Activated B cell treated with CpG ODN at 0.5 μM for 24 hours (primary cell): ENCODE results near the gene MALRD1. TPM values are rescaled to one million over a fixed set of nuclear protein-coding genes. Genes with fewer than 3 reads are reported as not detected.

Source experiments
- ATAC-seq: fragments of 200-7000 bp; cut with Tn5 transposase; one replicate; pipeline ENCODE4 v1.10.0; 2021; ENCODE audit warnings: low read depth, mild to moderate bottlenecking, moderate library complexity
- CTCF ChIA-PET: fragments of 350-600 bp; sonication (Branson Sonifier 250); formaldehyde crosslinking; loops from one replicate; lab custom pipeline; 2021; ENCODE audit warnings: antibody characterized with exemption; lab: Charles Lee
- POLR2A ChIA-PET: fragments of 350-600 bp; sonication (Branson Sonifier 250); formaldehyde crosslinking; loops from one replicate; lab custom pipeline; 2021; ENCODE audit warnings: antibody characterized with exemption; lab: Charles Lee
- DNase-seq: peaks from one replicate; pipeline ENCODE4 v3.0.0; 2022
- H3K27ac Mint-ChIP-seq: one replicate; pipeline ENCODE4 v1.8.0; 2020; ENCODE audit warnings: mixed read lengths
- H3K27me3 Mint-ChIP-seq: one replicate; pipeline ENCODE4 v1.8.0; 2021; ENCODE audit warnings: mixed read lengths
- H3K36me3 Mint-ChIP-seq: one replicate; pipeline ENCODE4 v1.8.0; 2021; ENCODE audit warnings: low read depth, mixed read lengths
- H3K4me1 Mint-ChIP-seq: one replicate; pipeline ENCODE4 v1.8.0; 2021; ENCODE audit warnings: mixed read lengths
- H3K4me3 Mint-ChIP-seq: one replicate; pipeline ENCODE4 v1.8.0; 2020; ENCODE audit warnings: mild to moderate bottlenecking, mixed read lengths
- H3K9me3 Mint-ChIP-seq: one replicate; pipeline ENCODE4 v1.8.0; 2020; ENCODE audit warnings: mixed read lengths
- CTCF ChIP-seq: fragments of 200-600 bp; IDR thresholded peaks from one replicate; pipeline ENCODE4 v1.8.0; 2022; ENCODE audit warnings: antibody characterized with exemption, mild to moderate bottlenecking
- intact Hi-C: fragments of 100-400 bp; cut with micrococcal nuclease; formaldehyde crosslinking; loops from one replicate; pipeline ENCODE4 v1.15.1; 2024
- total RNA-seq: library from RNA; stranded (reverse); gene quantifications from 2 replicates; pipeline ENCODE4 v1.2.3, GENCODE V29; 2022

MALRD1 gene
- total RNA-seq, 1 donor from 2014 or later, result not detected

DNA sequence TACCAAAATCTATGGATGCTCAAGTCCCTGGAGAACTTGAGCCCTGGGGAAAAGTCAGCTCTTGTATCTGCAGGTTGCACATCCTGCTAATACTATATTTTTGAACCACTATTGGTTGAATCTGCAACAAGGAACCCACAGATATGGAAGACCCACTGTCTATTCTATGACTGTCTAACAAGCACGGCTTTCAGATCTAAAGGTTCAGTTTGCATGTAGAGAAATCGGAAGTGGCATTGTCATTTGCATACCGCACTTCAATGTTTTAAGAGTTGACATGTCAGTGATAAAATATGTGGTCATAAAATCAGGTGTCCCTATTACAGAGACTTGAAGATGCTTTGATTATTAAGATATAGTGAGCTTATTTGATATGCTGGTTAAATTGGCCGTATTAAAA lies 95.6 kb downstream of the MALRD1 start:
- ChIA-PET POLR2A (no interaction called here), CTCF (no interaction called here)
- intact Hi-C loops, result no loop called here
- Mint-ChIP-seq H3K4me3 (no peak overlapping the region), H3K36me3 (no peaks in the 10 kb centered on the region), H3K4me1 (no peaks in the 10 kb centered on the region), H3K27me3 (no peaks in the 10 kb centered on the region), H3K9me3 (peaks cover 8% of the 10 kb centered on the region), H3K27ac (no peak overlapping the region)
- ATAC-seq, result no peak
- no peak for DNase-seq
- no peak for TF ChIP-seq CTCF

- Mint-ChIP-seq H3K36me3 (no peaks in the 10 kb centered on the region), H3K27ac (no peak overlapping the region)
- CTCF ChIA-PET, result no interaction called here
These were observed 105.8 kb downstream of the MALRD1 start for GRCh38 chr10:19154375-19154774.

DNA sequence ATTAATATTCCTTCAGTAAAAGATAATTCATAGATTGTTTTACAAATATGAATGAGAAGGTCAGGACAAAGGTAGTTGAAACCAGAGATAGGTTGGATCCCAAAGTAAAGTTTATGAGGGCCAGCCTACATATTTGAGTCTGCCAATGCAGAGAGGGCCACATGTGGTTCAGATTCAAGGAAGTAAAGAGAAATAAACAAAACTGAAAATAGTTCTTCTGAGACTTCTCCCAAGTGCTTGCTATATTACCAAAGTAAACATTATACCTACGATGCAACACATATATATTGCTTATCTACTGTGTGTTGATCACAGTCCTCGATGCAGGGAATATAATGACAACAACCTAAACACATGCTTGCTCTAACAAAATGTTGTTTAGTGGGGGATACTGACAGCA lies 109.8 kb downstream of the MALRD1 start:
- ChIA-PET CTCF (no interaction called here), POLR2A (no interaction called here)
- Mint-ChIP-seq H3K4me3 (no peak overlapping the region), H3K27me3 (no peaks in the 10 kb centered on the region), H3K9me3 (peaks cover 2% of the 10 kb centered on the region), H3K27ac (no peak overlapping the region), H3K4me1 (no peaks in the 10 kb centered on the region), H3K36me3 (no peaks in the 10 kb centered on the region)
- no peak for TF ChIP-seq CTCF
- intact Hi-C loops, result no loop called here
- DNase-seq (no peak), ATAC-seq (no peak)

More at GRCh38 chr10:19154375-19154774, 105.8 kb downstream of the MALRD1 start:
- TF ChIP-seq CTCF, result no peak
- Mint-ChIP-seq H3K27me3 (no peaks in the 10 kb centered on the region), H3K9me3 (peaks cover 2% of the 10 kb centered on the region), H3K4me1 (no peaks in the 10 kb centered on the region), H3K4me3 (no peak overlapping the region)
- intact Hi-C loops, result no loop called here
- ATAC-seq (no peak), DNase-seq (no peak)
- POLR2A ChIA-PET, result interaction anchor here (0.6 kb wide), 1 partner anchor 63 kb away, joined by 3 read pairs; no protein-coding TSS in a partner anchor

DNA sequence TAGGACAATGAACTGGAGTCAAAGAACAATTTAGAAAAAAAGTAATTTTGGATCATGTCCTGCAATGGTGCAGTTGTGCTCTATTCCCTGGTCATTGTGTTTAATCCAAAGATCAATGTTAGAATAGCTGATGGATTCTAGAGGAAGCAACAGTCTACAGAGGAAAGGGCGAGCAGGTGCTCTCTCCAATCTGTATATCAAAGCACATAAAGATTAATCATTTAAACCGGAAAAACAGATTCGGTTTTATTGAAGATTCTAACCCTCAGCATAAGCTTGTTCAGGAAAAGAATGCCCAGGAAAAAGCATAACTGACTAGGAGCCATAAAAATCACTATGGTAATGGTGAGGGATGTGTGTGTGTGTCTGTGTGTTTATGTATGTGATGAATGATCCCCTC lies 110.3 kb downstream of the MALRD1 start:
- Mint-ChIP-seq H3K27me3 (no peaks in the 10 kb centered on the region), H3K4me3 (no peak overlapping the region), H3K4me1 (no peaks in the 10 kb centered on the region), H3K36me3 (no peaks in the 10 kb centered on the region), H3K27ac (no peak overlapping the region), H3K9me3 (peaks cover 2% of the 10 kb centered on the region)
- DNase-seq (no peak), ATAC-seq (no peak)
- no peak for TF ChIP-seq CTCF
- intact Hi-C loops, result no loop called here
- ChIA-PET CTCF (no interaction called here), POLR2A (no interaction called here)

DNA sequence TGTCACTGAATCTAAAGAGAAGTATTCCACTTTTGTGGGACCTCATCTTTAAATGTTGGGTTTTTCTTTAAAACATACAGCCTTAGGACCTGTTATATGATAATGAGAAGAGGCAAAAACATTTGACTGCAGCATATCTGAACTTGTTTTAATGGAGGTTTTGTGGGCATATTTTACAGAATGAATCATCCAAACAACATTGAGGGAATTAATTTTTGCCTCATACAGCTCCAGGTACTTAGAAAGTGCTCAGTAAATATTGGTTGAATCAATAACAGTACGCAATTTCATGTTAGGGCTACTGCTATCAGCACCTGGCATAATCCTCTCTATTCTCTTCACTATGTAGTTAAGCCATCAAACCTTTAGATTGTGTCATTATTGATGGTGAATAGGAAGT lies 115.9 kb downstream of the MALRD1 start:
- intact Hi-C loops, result no loop called here
- Mint-ChIP-seq H3K27me3 (no peaks in the 10 kb centered on the region), H3K4me1 (no peaks in the 10 kb centered on the region), H3K36me3 (no peaks in the 10 kb centered on the region), H3K9me3 (peaks cover 7% of the 10 kb centered on the region), H3K4me3 (no peak overlapping the region), H3K27ac (no peak overlapping the region)
- ChIA-PET POLR2A (no interaction called here), CTCF (no interaction called here)
- TF ChIP-seq CTCF, result no peak
- no peak for DNase-seq
- no peak for ATAC-seq
